ENCODE measurements around the gene COTL1. TPM values are rescaled to one million over a fixed set of nuclear protein-coding genes. Genes with fewer than 3 reads are reported as not detected.

Gene COTL1
- total RNA-seq, 1 experiment from 2014 or later, result 408 TPM

- Histone ChIP-seq H3K27ac (ENCODE audit: low read length) (no peak overlapping the region), H3K9me2 (replicated peaks; ENCODE audit: low read length) (no peaks in the 10 kb centered on the region), H3K9me3 (ENCODE audit: low read length) (no peaks in the 10 kb centered on the region), H3K4me1 (ENCODE audit: insufficient read depth, low read length) (no peaks in the 10 kb centered on the region), H3K4me3 (ENCODE audit: low read length) (no peak overlapping the region), H3K36me3 (ENCODE audit: low read depth, low read length) (peaks cover 3% of the 10 kb centered on the region; the same call in 1 of the 2 replicates), H3K9ac (ENCODE audit: low read length) (no peak overlapping the region), H4K20me1 (ENCODE audit: low read length) (peaks cover 15% of the 10 kb centered on the region; the same call in 1 of the 2 replicates), H3K4me2 (ENCODE audit: low read length) (no peak overlapping the region), H2AFZ (ENCODE audit: low read length) (no peak overlapping the region), H3F3A (ENCODE audit: low read length, unreplicated experiment) (no peaks in the 10 kb centered on the region), H3K27me3 (ENCODE audit: low read length) (no peaks in the 10 kb centered on the region), H3K79me2 (ENCODE audit: low read length) (peaks cover 82% of the 10 kb centered on the region)
- no TSS peak for BruUV-seq (replicated peaks)
- no peak for ATAC-seq
- intact Hi-C loops (cut with micrococcal nuclease), result no loop called here
- POLR2A ChIA-PET (ENCODE audit: unreplicated experiment), result no interaction called here
- CTCF ChIA-PET, result no interaction called here
- DNase-seq, result no peak
- TF ChIP-seq, protein P1, sequence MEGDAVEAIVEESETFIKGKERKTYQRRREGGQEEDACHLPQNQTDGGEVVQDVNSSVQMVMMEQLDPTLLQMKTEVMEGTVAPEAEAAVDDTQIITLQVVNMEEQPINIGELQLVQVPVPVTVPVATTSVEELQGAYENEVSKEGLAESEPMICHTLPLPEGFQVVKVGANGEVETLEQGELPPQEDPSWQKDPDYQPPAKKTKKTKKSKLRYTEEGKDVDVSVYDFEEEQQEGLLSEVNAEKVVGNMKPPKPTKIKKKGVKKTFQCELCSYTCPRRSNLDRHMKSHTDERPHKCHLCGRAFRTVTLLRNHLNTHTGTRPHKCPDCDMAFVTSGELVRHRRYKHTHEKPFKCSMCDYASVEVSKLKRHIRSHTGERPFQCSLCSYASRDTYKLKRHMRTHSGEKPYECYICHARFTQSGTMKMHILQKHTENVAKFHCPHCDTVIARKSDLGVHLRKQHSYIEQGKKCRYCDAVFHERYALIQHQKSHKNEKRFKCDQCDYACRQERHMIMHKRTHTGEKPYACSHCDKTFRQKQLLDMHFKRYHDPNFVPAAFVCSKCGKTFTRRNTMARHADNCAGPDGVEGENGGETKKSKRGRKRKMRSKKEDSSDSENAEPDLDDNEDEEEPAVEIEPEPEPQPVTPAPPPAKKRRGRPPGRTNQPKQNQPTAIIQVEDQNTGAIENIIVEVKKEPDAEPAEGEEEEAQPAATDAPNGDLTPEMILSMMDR (conservative IDR thresholded peaks at IDR 0.05; ENCODE audit: low read depth, low read length), result no peak
- TF ChIP-seq EZH2phosphoT487 (IDR thresholded peaks at IDR 0.05; ENCODE audit: borderline replicate concordance, low read length) (no peak), EZH2 (IDR thresholded peaks at IDR 0.05; ENCODE audit: low read length, unreplicated experiment) (no peak)
Observed at GRCh38 chr16:84583995-84584394, 33.9 kb downstream of the COTL1 start.

- H4K20me1 ChIP-seq (ENCODE audit: low read length), result peaks cover 23% of the 10 kb centered on the region; the same call in 1 of the 2 replicates
- TF ChIP-seq, protein P1 (conservative IDR thresholded peaks at IDR 0.05; ENCODE audit: low read depth, low read length), result no peak
- TF ChIP-seq EZH2 (IDR thresholded peaks at IDR 0.05; ENCODE audit: low read length, unreplicated experiment), result no peak
- no peak for TF ChIP-seq EZH2phosphoT487 (IDR thresholded peaks at IDR 0.05; ENCODE audit: borderline replicate concordance, low read length)
- H3K4me1 ChIP-seq (ENCODE audit: insufficient read depth, low read length), result no peaks in the 10 kb centered on the region
- H3K27ac ChIP-seq (ENCODE audit: low read length), result no peak overlapping the region
- peaks cover 7% of the 10 kb centered on the region; the same call in 1 of the 2 replicates for H3K36me3 ChIP-seq (ENCODE audit: low read depth, low read length)
- H3K27me3 ChIP-seq (ENCODE audit: low read length), result no peaks in the 10 kb centered on the region
- H2AFZ ChIP-seq (ENCODE audit: low read length), result no peak overlapping the region
- no peaks in the 10 kb centered on the region for H3K9me2 ChIP-seq (replicated peaks; ENCODE audit: low read length)
- H3F3A ChIP-seq (ENCODE audit: low read length, unreplicated experiment), result no peaks in the 10 kb centered on the region
- no peak for DNase-seq
- no peaks in the 10 kb centered on the region for H3K9me3 ChIP-seq (ENCODE audit: low read length)
- ChIA-PET POLR2A (ENCODE audit: unreplicated experiment) (no interaction called here), CTCF (no interaction called here)
- no peak overlapping the region for H3K4me2 ChIP-seq (ENCODE audit: low read length)
- no peak overlapping the region for H3K9ac ChIP-seq (ENCODE audit: low read length)
- no peak for ATAC-seq
- H3K4me3 ChIP-seq (ENCODE audit: low read length), result no peak overlapping the region
- H3K79me2 ChIP-seq (ENCODE audit: low read length), result peaks cover 86% of the 10 kb centered on the region
- no TSS peak for BruUV-seq (replicated peaks)
- intact Hi-C loops (cut with micrococcal nuclease), result no loop called here
Observed at GRCh38 chr16:84582958-84583516, 34.8 kb downstream of the COTL1 start.

GRCh38 chr16:84581158-84581557, 36.7 kb downstream of the COTL1 start:
- Histone ChIP-seq H3K9me2 (replicated peaks; ENCODE audit: low read length) (no peaks in the 10 kb centered on the region), H3K9ac (ENCODE audit: low read length) (no peak overlapping the region), H3F3A (ENCODE audit: low read length, unreplicated experiment) (no peaks in the 10 kb centered on the region), H3K4me1 (ENCODE audit: insufficient read depth, low read length) (no peaks in the 10 kb centered on the region), H3K4me2 (ENCODE audit: low read length) (no peak overlapping the region), H3K36me3 (ENCODE audit: low read depth, low read length) (peaks cover 7% of the 10 kb centered on the region; the same call in 1 of the 2 replicates), H3K79me2 (ENCODE audit: low read length) (peaks cover 96% of the 10 kb centered on the region), H4K20me1 (ENCODE audit: low read length) (peaks cover 32% of the 10 kb centered on the region; the same call in 1 of the 2 replicates), H3K27me3 (ENCODE audit: low read length) (no peaks in the 10 kb centered on the region), H3K4me3 (ENCODE audit: low read length) (no peak overlapping the region), H2AFZ (ENCODE audit: low read length) (no peak overlapping the region), H3K27ac (ENCODE audit: low read length) (no peak overlapping the region), H3K9me3 (ENCODE audit: low read length) (no peaks in the 10 kb centered on the region)
- ATAC-seq, result no peak
- intact Hi-C loops (cut with micrococcal nuclease), result no loop called here
- ChIA-PET CTCF (no interaction called here), POLR2A (ENCODE audit: unreplicated experiment) (no interaction called here)
- TF ChIP-seq, protein P1 (conservative IDR thresholded peaks at IDR 0.05; ENCODE audit: low read depth, low read length), result no peak
- no peak for TF ChIP-seq EZH2 (IDR thresholded peaks at IDR 0.05; ENCODE audit: low read length, unreplicated experiment)
- no peak for TF ChIP-seq EZH2phosphoT487 (IDR thresholded peaks at IDR 0.05; ENCODE audit: borderline replicate concordance, low read length)
- no peak for DNase-seq
- no TSS peak for BruUV-seq (replicated peaks)
